BJ (cell line): ENCODE results near the gene ADAM10. TPM values are rescaled to one million over a fixed set of nuclear protein-coding genes. Genes with fewer than 3 reads are reported as not detected.
A peak's percentile ranks its signal among the peaks of the same experiment; 100 is the strongest.

Experiments
- CTCF ChIA-PET: fragments of 350-600 bp; formaldehyde crosslinking; extraction: SDS; loops from one replicate; lab custom pipeline; 2021; ENCODE audit warnings: antibody characterized with exemption, inconsistent platforms; lab: Yijun Ruan, JAX
- POLR2A ChIA-PET: fragments of 300-600 bp; sonication (Branson Sonifier 250); formaldehyde crosslinking; extraction: SDS; loops from one replicate; lab custom pipeline; 2021; ENCODE audit warnings: antibody characterized with exemption; lab: Charles Lee
- DNase-seq: peaks from one replicate; pipeline ENCODE4 v3.0.0-alpha.2; 2011; ENCODE audit warnings: low read depth
- H3K27me3 ChIP-seq: 2 replicates; pipeline ENCODE4 v1.6.0; 2011; ENCODE audit warnings: low read length; ENCODE audit not compliant: control insufficient read depth, insufficient read depth
- H3K36me3 ChIP-seq: 2 replicates; pipeline ENCODE4 v1.5.1; 2011; ENCODE audit warnings: low read length; ENCODE audit not compliant: control insufficient read depth, insufficient read depth
- H3K4me3 ChIP-seq: 2 replicates; pipeline ENCODE4 v1.5.1; 2011; ENCODE audit warnings: low read depth, mild to moderate bottlenecking, control low read depth, low read length
- polyA plus RNA-seq: library from polyadenylated mRNA; depleted of rRNA; stranded (reverse); fragments of >200 nt; gene quantifications from 2 replicates; pipeline ENCODE4 v1.2.3, GENCODE V29; 2011
- TF ChIP-seq, protein P1 (sequence below): IDR thresholded peaks from 2 replicates; pipeline ENCODE4 v1.5.1; 2011; ENCODE audit warnings: low read depth, mild to moderate bottlenecking, control low read depth, inconsistent platforms, low read length, moderate library complexity; ENCODE audit not compliant: insufficient read depth

Gene ADAM10
- polyA plus RNA-seq, 1 experiment, result 106 TPM

DNA sequence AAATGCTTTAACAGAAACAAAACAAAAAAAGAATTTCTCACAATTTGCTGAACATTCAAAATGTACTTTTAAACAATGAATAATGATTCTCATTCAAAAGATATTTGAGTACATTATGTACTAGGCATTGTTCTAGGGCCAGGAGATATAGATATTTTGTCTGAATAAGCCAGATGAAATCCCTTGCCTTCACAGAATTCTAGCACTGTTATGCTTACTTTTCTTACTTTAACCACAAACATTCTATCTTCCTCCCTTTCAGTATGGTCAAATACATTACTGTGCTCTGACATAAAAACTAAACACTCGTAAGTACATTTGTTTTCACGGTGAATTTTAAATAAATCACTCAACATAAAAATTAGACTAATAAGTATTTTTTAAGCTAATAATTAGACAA, 116.7 kb downstream of the ADAM10 start:
- Histone ChIP-seq H3K36me3 (no peaks in the 10 kb centered on the region; the same call in 1 of the 2 replicates), H3K27me3 (no peaks in the 10 kb centered on the region), H3K4me3 (no peak overlapping the region)
- no peak for DNase-seq
- TF ChIP-seq, protein P1, sequence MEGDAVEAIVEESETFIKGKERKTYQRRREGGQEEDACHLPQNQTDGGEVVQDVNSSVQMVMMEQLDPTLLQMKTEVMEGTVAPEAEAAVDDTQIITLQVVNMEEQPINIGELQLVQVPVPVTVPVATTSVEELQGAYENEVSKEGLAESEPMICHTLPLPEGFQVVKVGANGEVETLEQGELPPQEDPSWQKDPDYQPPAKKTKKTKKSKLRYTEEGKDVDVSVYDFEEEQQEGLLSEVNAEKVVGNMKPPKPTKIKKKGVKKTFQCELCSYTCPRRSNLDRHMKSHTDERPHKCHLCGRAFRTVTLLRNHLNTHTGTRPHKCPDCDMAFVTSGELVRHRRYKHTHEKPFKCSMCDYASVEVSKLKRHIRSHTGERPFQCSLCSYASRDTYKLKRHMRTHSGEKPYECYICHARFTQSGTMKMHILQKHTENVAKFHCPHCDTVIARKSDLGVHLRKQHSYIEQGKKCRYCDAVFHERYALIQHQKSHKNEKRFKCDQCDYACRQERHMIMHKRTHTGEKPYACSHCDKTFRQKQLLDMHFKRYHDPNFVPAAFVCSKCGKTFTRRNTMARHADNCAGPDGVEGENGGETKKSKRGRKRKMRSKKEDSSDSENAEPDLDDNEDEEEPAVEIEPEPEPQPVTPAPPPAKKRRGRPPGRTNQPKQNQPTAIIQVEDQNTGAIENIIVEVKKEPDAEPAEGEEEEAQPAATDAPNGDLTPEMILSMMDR, result no peak
- ChIA-PET CTCF (no interaction called here), POLR2A (no interaction called here)

DNA sequence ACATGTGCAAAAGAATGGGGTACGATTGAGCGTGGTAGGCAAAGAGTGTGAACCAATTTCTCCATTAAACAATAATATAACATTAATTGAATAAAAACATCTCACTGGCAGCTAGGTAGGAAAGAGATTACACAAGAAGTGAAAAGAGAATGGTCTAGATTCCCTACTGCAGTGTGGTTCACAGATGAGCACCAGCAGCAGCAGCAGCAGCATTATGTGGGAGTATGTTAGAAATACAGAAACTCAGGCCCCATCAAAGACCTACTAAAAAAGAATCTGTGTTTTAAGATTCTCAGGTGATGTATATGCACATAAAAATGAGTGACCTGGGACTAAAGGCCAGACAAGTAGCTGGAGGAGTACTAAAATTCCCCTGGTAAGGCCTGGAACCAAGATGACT, 118.2 kb downstream of the ADAM10 start:
- Histone ChIP-seq H3K4me3 (no peak overlapping the region), H3K27me3 (no peaks in the 10 kb centered on the region), H3K36me3 (peaks cover 1% of the 10 kb centered on the region; the same call in 1 of the 2 replicates)
- ChIA-PET CTCF (interaction anchor here (0.6 kb wide), 1 partner anchor 254 kb away, joined by 3 read pairs; no protein-coding TSS in a partner anchor), POLR2A (interaction anchor here (0.7 kb wide), 1 partner anchor 189 kb away, joined by 3 read pairs; no protein-coding TSS in a partner anchor)
- no peak for DNase-seq
- TF ChIP-seq, protein P1, result no peak

DNA sequence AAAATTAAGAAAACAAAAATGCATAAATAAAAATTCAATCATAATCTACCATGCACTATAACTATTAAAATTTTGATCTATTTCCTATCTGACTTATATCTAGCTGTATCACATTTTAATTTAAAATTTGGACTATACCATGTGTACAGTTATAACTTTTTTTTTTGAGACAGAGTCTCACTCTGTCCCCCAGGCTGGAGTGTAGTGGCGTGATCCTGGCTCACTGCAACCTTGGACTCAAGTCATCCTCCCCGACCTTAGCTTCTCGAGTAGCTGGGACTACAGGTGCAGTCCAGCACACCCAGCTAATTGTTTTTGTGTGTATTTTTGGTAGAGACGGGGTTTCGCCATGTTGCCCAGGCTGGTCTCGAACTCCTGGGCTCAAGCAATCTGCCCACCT, 119.9 kb downstream of the ADAM10 start:
- TF ChIP-seq, protein P1, result no peak
- H3K4me3 ChIP-seq, result no peak overlapping the region
- ChIA-PET CTCF (no interaction called here), POLR2A (no interaction called here)
- no peaks in the 10 kb centered on the region for H3K27me3 ChIP-seq
- no peak for DNase-seq
- peaks cover 1% of the 10 kb centered on the region; the same call in 1 of the 2 replicates for H3K36me3 ChIP-seq

DNA sequence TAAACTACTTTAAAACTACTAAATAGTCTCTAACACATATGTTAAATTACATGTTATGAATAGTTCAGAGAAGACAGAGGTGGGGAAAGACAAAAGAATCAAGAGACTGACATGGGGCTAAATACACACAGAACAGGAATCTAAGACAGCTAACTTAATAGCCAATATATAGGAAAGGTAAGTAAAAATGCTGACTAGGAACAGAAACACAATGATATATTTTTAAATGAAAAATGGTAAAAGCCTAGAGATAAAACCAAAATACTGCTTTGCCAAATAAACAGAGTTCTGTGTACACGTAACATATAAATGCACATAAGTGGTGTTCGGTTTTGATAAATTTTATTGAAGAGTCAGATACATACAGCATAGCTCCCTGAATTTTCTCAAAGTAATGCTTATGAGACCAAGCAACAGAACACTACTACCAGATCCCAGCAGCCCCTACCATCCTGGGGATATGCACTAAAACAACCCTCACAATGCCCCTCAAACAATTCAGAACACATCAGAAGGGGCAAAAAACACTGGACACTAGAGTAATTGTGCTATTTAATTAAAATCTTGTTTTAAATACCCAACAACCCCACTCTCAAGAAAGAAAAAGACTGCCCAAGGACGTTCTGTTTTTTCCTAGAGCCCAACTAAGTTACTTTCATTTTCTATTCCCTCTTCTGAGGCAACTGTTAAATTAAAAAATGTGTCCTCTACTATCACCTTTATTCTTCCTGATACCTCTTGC, 121.1 kb downstream of the ADAM10 start:
- Histone ChIP-seq H3K27me3 (no peaks in the 10 kb centered on the region), H3K36me3 (peaks cover 1% of the 10 kb centered on the region; the same call in 1 of the 2 replicates), H3K4me3 (peak overlapping the region; percentile 30)
- DNase-seq, result no peak
- CTCF ChIA-PET, result no interaction called here
- TF ChIP-seq, protein P1, result no peak
- POLR2A ChIA-PET, result no interaction called here

DNA sequence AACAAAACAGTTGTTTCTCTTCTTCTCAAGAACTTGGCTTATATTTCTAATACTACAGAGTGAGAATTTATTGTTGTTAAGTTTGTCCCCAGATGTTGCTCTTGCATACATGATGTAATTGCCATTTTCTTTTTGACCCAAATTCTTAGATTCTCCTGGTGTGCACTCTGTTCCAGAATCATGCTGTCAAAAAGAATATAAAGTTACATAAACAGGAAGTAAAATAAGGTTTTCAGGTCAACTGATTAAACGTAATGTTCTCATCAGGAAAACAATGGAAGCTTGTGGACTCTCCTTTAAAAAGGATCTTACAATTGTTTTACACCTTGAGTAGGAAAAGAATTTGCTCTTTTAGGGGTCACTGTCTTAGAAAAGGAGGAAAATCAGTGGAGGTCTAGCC, 121.8 kb downstream of the ADAM10 start:
- Histone ChIP-seq H3K4me3 (no peak overlapping the region), H3K36me3 (peaks cover 1% of the 10 kb centered on the region; the same call in 1 of the 2 replicates), H3K27me3 (no peaks in the 10 kb centered on the region)
- TF ChIP-seq, protein P1, result no peak
- no peak for DNase-seq
- ChIA-PET POLR2A (no interaction called here), CTCF (no interaction called here)
